Measurements from ENCODE around the gene ARID5B.

DNA sequence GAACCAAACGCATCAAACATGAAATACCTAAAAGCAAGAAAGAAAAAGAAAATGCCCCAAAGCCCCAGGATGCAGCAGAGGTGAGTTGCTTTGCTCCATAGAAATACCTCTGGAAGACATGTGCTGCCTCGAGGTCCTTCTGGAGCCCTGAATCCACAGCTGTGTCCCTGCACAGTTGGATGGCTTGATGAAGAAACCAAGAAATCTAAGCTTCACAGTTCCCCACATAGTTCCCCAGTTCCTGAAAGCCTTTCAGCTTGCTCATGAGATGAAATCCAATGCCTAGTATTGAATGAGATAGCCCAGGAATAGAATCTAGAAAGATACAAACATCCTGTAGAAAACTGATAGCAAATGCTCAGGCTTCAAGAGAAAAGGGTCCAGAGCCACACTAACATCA is 184.3 kb downstream of the ARID5B start:
- no peak for TF ChIP-seq SUZ12 (IDR thresholded peaks at IDR 0.05)
- no peak for TF ChIP-seq ARNT (IDR thresholded peaks at IDR 0.05)
- TF ChIP-seq SP1 (IDR thresholded peaks at IDR 0.05): no peak
- TF ChIP-seq ZNF384 (IDR thresholded peaks at IDR 0.05): no peak
- TF ChIP-seq HDGF (IDR thresholded peaks at IDR 0.05; ENCODE audit: borderline replicate concordance): no peak
- TF ChIP-seq L3MBTL2 (conservative IDR thresholded peaks at IDR 0.05): no peak

Measured in HEK293T (cell line).